HG03196 (cell line): ENCODE data around the gene COX14.
"Not testable (repeated sequence)": the region's sequence is repeated elsewhere in the genome, so short reads cannot be mapped to it uniquely, and the experiment has no call there.

ENCODE experiments used
- ATAC-seq: cut with Tn5 transposase; IDR thresholded peaks from one replicate; pipeline ENCODE4 v1.9.1; 2021; ENCODE audit not compliant: unreplicated experiment

The COX14 gene

DNA sequence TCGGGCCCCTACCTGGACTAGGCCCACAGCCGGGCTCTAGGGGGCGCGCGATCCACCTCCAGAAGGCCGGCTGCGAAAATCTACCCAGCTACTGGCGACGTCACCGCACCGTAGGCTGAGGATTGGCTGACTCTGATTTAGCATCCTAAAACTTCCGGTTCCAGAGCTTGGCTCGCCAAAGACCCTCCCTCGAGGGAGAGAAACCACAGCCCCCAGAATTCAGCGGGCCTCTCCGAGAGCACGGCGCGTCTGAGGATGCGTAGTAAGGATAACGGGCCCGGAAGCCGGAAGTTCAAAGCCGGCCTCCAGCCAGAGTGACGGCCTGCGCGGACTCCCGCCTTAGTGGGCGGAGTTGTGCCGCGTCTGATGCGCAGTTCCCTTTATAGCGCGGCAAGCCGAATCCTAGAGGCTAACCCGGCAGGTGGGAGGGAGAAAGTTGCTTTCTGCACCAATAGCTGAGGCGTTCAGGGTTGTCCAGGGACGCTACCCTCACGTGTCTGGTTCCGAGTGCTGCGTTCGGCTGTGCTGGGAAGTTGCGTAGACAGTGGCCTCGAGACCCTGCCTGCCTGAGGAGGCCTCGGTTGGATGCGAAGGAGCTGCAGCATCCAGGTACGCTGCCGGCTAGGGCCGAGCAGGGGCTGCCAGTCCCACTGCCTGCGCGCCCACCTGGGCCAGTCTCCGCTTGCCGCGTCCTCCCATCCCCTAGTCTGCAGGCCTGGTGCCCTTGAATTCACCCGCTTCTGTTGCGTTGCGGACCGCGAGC, at the start of gene COX14:
TSS of gene COX14 (plus strand) at position 544 of the 763 bp plus-strand sequence. CDS start 7,808 bp downstream, outside the sequence.
- peak; percentile 71 for ATAC-seq

DNA sequence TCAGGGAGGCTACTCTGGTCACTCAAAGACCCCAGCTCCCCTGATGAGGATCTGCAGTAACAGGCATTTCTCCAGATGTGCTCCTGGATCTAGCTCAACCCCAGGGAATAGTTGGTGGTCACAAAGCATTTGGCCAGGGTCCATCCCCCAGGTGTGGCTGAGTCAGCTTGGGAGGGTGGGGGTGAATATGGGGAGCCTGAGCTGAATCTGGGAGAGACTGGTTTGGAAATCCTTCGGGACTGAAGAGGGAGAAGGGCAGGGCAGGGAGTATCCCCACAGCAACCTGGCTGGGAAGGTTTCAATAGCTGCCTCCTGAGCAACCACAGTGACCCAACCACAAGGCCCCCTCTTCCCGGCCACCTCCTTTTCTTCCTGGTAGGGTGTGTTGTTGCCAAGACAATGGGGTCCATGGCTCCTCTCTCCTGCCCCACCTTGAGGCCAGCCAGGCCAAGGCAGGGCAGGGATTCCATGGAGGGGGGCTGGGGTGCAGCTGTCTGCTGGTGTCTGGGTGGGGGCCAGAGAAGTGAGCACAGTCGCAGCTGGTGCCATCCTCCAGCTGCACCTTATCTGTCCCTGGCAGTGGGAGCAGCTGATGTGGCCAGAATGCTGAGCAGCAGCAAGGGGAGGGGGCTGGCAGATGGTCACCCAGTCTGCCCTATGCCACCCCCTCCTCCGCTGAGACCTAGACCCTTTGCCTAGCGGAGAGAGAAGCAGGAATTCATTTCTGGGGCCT, 49.1 kb upstream of the COX14 start:
- ATAC-seq: no peak

DNA sequence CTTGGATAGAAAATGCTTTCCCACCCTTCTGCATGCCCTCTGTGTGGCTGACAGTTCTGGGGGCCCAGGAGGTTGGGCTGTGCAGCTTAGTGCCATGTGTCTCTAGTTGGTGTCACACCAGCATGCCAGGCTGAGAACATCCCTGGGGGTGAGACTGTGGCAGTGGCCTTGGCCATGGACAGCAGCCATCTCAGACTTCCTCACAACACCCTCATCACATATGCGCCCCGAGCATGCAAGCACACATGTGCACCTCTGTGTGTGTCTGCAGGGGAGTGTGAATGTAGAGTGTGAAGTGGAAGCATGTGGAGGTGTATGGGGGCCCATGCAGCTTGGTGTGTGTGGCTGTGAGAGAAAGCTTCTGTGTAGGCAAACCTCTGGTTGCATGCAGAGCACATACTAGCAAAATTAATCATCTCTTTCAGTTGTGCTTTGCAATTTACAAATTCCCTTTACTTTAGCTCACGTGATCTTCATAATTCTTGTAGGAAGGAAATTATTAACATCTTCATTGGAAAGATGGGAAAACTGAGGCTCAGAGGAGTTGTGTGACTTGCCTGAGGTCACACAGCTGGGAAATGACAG, 46.2 kb upstream of the COX14 start:
- no peak for ATAC-seq

DNA sequence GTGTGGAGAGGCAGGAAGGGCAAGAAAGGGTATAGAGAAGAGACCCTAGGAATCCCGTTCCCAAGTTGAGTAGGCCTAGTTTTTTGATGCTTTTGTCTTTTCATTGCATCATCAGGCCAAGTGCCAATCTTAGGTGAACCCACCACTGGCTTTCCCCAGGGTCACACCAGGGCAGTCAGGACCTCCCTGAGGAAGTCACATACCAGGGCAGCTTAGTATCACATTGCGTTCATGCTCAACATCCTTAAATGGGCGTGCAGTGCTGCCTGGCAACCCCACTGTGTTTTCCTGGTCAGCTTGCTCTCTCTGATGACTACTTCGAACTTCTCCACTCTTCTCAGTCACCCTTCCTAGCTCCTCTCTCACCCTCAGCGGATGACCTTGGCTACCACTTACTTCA, 45.6 kb upstream of the COX14 start:
- ATAC-seq: no peak

DNA sequence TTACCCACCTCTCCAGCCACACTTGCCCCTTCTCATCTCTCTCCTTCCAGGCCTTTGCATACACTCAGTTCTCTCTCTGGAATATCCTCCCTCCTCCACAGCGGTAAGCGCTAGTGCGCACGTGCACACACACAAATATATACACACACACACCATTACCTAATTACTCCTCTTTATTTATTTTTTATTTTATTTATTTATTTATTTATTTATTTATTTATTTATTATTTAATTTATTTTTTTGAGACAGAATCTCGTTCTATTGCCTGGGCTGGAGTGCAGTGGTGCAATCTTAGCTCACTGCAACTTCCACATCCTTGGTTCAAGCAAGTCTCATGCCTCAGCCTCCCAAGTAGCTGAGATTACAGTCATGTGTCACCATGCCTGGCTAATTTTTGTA, 43.0 kb upstream of the COX14 start:
- no peak for ATAC-seq

DNA sequence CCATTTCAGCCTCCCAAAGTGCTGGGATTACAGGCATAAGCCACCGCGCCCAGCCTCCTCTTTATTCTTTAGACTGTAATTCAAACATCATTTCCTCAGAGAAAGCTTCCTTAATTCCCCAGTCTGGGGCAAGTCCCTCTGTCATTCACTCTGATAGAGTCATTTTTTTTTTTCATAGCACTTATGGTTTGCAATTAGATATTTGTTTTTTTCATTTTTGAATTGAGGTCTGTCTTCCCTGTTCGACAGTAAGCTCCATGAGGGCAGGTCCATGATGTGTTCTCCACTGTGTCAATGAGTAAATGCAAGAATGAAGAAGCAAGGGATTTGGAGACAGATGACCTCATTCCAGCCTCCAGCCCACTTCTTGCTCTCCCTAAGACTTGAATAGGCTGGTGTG, 42.5 kb upstream of the COX14 start:
- ATAC-seq: no peak

DNA sequence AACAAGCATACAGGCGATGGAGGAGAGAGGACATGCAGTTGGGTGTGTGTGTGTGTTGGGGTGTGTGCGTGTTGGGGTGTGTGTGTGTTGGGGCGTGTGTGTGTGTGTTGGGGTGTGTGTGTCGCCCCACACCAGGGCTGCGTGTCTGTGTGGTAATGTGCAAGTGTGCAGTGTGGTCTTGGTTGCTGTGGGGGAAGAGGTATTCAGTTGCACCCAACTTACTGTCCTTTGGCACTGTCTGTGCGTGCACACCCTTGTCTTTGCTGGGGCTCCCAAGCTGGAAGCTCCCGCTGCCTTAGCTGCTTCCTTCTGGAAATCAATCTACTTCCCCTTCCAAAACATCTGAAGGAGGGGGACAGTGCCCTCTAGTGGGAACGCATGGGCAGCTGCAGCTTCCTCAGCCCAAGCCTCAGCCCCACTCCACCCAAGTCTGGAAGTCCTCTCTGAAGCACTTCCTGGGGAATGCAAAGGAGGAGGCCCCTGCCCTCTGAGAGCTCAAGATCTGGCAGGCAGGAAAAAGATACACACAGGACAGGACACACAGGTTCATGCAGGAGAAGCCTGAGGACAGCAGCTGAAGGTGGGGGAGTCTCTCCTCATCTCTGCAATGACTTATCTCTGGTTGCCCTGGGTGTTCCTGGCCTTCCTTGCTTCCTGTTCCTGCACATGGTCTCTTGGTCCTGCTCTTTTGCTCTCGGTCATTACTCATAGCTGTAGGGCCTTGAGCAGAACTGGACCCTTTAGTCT, 41.5 kb upstream of the COX14 start:
- ATAC-seq: no peak

DNA sequence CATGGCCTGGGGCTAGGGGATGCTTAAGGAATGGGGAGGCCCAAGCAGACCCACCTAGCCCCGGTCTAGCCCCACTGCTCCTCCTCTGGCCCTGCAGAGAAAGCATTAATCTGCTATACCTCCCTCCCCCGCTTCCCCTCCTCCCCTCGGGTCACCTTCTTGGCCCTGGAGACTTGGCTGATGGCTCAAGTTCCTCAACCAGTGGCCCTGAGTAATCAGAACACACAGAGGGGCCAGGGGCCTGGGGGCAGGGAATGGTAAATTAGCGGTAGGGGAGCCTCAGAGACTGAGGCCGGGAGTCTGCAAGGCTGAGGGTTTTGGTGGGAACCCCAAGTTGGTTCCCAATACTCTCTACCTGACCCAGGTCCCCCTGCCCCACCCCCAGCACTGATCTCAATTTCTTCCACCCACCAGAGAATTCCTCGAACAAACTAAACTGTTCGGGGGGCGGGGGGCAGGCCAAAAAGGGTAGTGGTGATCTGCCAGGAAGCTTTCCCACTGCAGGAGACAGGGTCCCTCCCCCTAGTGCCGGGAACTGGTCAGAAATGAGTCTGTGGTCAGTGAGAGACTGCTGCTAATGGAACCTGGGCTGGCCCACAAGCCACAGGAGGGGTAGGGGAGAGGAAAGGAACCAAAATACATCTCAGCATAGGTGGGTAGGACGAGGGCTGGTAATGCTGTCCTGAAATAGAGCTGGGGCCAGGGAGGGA, 39.7 kb upstream of the COX14 start:
- no peak for ATAC-seq

DNA sequence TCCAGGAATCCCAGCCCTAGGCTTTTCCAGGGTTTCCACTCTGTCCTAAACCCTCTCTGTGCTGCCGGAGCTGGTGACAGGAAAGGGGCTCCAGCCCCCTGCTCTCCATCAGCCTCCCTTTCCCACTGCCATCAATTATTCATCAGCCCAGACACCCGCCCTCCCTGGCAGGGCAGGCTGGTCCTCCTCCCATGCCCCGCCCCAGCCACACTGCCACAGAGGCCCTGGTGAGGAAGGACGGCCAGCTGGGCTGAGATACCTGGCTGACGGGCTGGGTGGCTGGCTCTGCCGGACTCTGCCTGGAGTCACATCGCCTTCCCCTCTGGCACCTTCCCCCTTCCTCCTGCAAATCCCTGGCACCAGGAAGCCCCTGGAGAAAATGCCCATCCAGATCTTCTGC, 38.8 kb upstream of the COX14 start:
- no peak for ATAC-seq

DNA sequence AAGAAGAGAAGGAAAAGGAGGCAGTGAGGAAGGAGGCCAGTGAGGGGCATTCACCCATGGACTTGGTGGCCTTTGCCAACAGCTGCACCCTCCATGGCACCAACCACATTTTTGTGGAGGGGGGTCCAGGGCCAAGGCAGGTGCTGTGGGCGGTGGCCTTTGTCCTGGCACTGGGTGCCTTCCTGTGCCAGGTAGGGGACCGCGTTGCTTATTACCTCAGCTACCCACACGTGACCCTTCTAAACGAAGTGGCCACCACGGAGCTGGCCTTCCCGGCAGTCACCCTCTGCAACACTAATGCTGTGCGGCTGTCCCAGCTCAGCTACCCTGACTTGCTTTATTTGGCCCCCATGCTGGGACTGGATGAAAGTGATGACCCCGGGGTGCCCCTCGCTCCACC, 38.3 kb upstream of the COX14 start:
- no peak for ATAC-seq

DNA sequence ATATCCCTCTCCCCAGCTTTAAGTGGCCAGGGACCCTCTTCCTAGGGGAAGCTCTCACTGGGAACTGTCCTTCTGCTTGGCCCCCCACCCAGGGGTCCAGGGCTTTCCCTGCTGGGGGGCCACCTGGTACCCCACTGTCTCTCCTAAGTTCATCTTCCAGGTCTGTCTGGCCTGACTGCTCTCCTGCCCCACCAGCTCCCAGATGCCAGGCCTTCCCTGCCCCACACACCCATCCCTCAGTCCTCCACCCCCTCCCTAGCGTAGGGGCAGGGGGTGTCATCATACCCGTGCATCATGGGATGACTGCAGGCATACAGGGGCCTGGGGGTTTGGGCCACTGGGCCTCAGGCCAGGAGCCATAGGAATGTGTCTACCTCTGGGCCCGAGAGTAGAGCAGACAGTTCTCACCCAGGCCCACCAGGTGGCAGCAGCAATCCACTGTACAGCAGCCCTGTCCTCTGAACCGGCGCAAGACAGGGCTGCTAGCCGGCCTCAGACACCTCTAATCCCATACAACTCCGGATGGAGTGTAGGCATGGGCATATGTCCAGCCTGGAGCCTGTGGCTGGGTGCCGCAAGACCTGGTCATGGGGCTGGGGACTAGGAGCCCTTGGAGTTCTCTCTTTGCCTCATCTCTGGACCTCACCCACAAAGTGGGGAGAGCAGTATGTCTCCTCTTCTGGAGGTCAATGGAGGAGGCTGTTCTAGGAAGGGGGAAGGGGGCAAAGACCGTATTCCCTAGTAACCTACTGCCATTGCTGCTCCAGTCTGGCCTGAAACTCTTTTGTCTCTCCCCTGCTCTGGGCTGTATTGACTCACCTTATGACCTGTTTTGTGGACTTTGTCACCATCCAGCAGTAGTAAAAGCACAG, 36.9 kb upstream of the COX14 start:
- peak; percentile 58 for ATAC-seq

DNA sequence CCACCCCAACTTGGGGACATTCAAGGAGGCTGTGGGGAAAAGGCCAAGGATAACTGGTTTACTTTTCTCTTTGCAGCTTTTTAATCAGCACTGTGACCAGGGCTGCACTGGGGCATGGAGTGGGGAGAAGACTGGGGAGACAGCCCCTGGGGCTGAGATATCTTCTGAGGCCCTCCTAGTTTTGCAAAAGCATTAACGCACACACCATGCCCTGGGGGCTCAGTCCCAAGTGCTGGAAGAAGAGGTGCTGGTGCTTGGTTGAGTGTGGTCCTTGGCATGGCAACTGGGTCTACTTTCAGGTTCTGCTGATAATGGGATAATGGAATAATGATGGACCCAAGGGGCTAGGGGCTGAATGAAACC, 36.2 kb upstream of the COX14 start:
- no peak for ATAC-seq

DNA sequence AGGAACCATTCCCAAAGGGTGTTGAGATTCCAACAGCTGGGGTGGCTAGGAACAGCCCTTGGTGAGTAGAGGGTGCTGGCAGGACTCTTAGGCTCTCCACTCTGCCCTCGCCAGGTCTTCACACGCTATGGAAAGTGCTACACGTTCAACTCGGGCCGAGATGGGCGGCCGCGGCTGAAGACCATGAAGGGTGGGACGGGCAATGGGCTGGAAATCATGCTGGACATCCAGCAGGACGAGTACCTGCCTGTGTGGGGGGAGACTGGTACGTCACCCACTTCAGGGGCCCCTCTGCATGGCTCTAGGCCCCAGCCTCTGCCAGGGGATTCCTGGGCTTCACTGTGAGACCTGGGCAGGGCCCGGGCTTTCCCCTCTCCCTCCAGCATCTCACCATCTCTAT, 34.9 kb upstream of the COX14 start:
- no peak for ATAC-seq

DNA sequence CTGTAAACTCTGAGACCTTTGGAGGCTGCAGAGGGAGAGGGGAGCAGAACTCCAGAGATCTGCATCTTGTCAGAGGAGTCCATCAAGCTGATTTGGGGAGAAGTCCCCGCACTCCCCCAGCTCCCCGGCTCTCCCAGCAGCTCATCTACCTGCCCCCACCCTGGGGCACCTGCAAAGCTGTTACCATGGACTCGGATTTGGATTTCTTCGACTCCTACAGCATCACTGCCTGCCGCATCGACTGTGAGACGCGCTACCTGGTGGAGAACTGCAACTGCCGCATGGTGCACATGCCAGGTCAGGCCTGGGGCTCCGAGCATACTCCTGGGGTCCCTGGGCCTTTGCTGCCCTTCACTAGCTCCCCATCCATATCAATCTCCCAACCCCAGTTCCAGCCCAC, 33.8 kb upstream of the COX14 start:
- no peak for ATAC-seq

DNA sequence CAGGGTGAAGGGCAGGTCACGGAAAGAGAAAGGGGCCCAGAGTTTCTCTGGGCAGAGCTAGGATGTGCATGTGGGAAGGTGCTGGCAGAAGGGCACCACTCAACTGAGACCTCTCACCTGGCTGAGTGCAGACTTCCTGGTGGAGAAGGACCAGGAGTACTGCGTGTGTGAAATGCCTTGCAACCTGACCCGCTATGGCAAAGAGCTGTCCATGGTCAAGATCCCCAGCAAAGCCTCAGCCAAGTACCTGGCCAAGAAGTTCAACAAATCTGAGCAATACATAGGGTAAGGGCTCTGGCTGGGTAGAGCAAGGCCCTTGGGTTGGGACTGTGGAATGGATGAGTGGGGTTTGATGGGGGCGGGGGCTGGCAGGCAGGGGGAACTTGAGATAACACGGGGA, 32.3 kb upstream of the COX14 start:
- ATAC-seq: no peak

DNA sequence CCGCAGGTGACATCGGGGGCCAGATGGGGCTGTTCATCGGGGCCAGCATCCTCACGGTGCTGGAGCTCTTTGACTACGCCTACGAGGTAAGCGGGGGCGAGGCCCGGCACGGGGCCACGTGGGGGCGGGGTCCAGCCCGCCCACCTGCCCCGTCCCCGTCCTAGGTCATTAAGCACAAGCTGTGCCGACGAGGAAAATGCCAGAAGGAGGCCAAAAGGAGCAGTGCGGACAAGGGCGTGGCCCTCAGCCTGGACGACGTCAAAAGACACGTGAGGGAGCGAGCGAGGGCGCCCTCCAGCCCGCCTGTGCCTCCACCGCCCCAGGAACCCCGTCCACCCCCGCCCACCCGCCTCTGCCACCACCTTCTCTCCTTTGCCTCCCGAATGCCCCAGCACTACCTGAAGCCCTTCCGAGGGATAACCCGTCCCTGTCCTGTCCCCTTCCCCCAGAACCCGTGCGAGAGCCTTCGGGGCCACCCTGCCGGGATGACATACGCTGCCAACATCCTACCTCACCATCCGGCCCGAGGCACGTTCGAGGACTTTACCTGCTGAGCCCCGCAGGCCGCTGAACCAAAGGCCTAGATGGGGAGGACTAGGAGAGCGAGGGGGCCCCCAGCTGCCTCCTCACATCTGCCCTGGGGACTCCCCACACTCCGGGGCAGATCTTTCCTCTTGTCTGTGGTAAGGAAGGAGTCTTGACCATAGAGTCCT, 30.8 kb upstream of the COX14 start:
- ATAC-seq: no peak

DNA sequence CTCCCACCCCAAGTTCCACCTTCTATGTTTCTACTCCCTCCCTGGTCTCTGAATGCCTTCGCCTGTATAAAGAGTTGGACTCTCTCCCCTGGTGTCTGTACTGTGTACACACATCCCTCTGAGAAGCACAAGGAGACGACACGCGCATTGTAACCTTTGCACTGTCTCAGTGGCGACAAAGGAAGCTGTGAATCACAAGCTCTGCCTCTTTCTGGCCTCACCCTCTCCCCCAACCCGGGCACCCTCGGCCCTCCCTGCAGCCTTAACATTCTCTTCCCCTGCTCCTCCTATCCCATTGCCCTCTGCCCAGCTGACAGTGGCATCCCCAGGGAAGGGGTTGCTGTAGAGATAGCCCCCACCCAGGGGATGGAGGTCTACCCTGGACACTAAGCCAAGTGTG, 29.4 kb upstream of the COX14 start:
- ATAC-seq: no peak

DNA sequence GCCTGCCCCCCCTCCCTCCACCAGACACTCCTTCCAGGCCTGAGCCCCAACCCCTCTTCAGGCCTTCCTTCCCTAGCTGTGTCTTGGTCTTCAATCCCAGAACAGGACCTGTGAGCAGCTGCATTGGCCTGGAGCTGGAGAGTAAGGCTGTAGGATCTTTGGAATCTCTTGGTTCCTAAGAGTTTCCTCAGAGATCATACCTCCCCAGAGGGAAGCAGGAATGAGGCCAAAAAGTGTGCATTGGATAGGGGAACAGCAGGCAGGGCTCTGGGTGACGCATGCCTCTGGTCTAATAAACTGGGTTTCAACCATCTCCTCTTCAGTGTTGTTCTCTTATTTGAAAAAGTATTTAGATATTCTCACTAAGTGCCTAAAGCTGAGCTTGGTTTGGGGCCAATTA, 28.7 kb upstream of the COX14 start:
- ATAC-seq: no peak

DNA sequence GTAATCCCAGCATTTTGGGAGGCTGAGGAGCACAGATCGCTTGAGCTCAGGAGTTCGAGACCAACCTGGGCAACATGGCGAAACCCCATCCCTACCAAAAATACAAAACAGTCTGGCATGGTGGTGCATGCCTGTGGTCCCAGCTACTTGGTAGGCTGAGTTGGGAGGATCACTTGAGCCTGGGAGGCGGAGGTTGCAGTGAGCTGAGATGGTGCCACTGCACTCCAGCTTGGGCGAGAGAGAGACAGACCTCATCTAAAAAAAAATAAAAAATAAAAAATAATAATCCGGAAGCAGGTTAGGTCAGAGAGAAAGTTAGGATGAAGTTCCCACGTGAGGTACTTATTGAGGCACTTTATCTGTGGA, 27.6 kb upstream of the COX14 start:
- not testable (repeated sequence) for ATAC-seq
